ENCODE measurements around the gene PPP1R7. TPM values are rescaled to one million over a fixed set of nuclear protein-coding genes. Genes with fewer than 3 reads are reported as not detected.

Gene PPP1R7
- total RNA-seq, 1 donor, result 46.7 TPM

GRCh38 chr2:241230435-241230834 lies 80.2 kb downstream of the PPP1R7 start:
- H3K4me3 ChIP-seq (ENCODE audit: insufficient read depth, low read length), result no peak overlapping the region
- TF ChIP-seq, protein P1, sequence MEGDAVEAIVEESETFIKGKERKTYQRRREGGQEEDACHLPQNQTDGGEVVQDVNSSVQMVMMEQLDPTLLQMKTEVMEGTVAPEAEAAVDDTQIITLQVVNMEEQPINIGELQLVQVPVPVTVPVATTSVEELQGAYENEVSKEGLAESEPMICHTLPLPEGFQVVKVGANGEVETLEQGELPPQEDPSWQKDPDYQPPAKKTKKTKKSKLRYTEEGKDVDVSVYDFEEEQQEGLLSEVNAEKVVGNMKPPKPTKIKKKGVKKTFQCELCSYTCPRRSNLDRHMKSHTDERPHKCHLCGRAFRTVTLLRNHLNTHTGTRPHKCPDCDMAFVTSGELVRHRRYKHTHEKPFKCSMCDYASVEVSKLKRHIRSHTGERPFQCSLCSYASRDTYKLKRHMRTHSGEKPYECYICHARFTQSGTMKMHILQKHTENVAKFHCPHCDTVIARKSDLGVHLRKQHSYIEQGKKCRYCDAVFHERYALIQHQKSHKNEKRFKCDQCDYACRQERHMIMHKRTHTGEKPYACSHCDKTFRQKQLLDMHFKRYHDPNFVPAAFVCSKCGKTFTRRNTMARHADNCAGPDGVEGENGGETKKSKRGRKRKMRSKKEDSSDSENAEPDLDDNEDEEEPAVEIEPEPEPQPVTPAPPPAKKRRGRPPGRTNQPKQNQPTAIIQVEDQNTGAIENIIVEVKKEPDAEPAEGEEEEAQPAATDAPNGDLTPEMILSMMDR (IDR thresholded peaks at IDR 0.05; ENCODE audit: extremely low read depth, low read depth, low read length), result no peak
- H3K36me3 ChIP-seq (ENCODE audit: insufficient read depth, low read length), result peaks cover 85% of the 10 kb centered on the region
- peak; percentile 21 for DNase-seq (ENCODE audit: insufficient read length, low spot score, missing footprints)
- no peaks in the 10 kb centered on the region for H3K9me3 ChIP-seq (ENCODE audit: low read depth, low read length)
- no peak overlapping the region for H2AFZ ChIP-seq (ENCODE audit: low read length)
- no peak overlapping the region for H3K4me2 ChIP-seq (ENCODE audit: insufficient read depth, low read length)
- no peaks in the 10 kb centered on the region for H3K4me1 ChIP-seq (ENCODE audit: insufficient read depth, low read length)
- H3K27ac ChIP-seq (ENCODE audit: low read depth, low read length), result no peak overlapping the region
- H3K27me3 ChIP-seq (ENCODE audit: insufficient read depth, low read length), result no peaks in the 10 kb centered on the region
- peaks cover 74% of the 10 kb centered on the region for H4K20me1 ChIP-seq (ENCODE audit: insufficient read depth, low read length)
- peaks cover 40% of the 10 kb centered on the region for H3K79me2 ChIP-seq (ENCODE audit: insufficient read depth, low read length)

- Histone ChIP-seq H3K4me2 (ENCODE audit: insufficient read depth, low read length) (no peak overlapping the region), H3K36me3 (ENCODE audit: insufficient read depth, low read length) (peaks cover 90% of the 10 kb centered on the region), H3K27me3 (ENCODE audit: insufficient read depth, low read length) (no peaks in the 10 kb centered on the region), H4K20me1 (ENCODE audit: insufficient read depth, low read length) (peaks cover 79% of the 10 kb centered on the region), H3K4me3 (ENCODE audit: insufficient read depth, low read length) (no peak overlapping the region), H2AFZ (ENCODE audit: low read length) (no peak overlapping the region), H3K27ac (ENCODE audit: low read depth, low read length) (no peak overlapping the region), H3K9me3 (ENCODE audit: low read depth, low read length) (no peaks in the 10 kb centered on the region), H3K79me2 (ENCODE audit: insufficient read depth, low read length) (peaks cover 62% of the 10 kb centered on the region), H3K4me1 (ENCODE audit: insufficient read depth, low read length) (no peaks in the 10 kb centered on the region)
- TF ChIP-seq, protein P1 (IDR thresholded peaks at IDR 0.05; ENCODE audit: extremely low read depth, low read depth, low read length), result no peak
- peak; percentile 71 for DNase-seq (ENCODE audit: insufficient read length, low spot score, missing footprints)
Observed at GRCh38 chr2:241232736-241233575, 82.7 kb downstream of the PPP1R7 start.

Small RNAs within 50 kb of the gene (small RNA-seq; reads per million reads assigned to genes)
- not detected for gene AC005237.2

Other genes with a start within 250 kb of the PPP1R7 start
- under 0.01 TPM in 2 replicates for gene CROCC2, start 244.1 kb upstream of the PPP1R7 start, total RNA-seq
- 94.8 and 127 TPM in 2 replicates for gene SNED1, start 151.8 kb upstream of the PPP1R7 start, total RNA-seq
- 20.3 and 30.0 TPM in 2 replicates for gene MTERF4, start 48.2 kb upstream of the PPP1R7 start, total RNA-seq
- 5.0 and 5.8 TPM in 2 replicates for gene PASK, start 995 bp upstream of the PPP1R7 start, total RNA-seq
- gene ANO7, start 38.2 kb downstream of the PPP1R7 start, total RNA-seq, result 1.2 and 1.8 TPM in 2 replicates
- 1,414 and 1,418 TPM in 2 replicates for gene HDLBP, start 165.2 kb downstream of the PPP1R7 start, total RNA-seq
- gene SEPTIN2, start 165.5 kb downstream of the PPP1R7 start, total RNA-seq, result 394 and 418 TPM in 2 replicates
- gene FARP2, start 205.8 kb downstream of the PPP1R7 start, total RNA-seq, result 41.3 and 44.5 TPM in 2 replicates

Measured in osteoblast (primary cell).